GM10248 (cell line): ENCODE data around the gene HES4.

ENCODE experiments used
- CTCF ChIA-PET: fragments of 300-600 bp; sonication (Branson Sonifier 250); formaldehyde crosslinking; extraction: SDS; loops from one replicate; lab custom pipeline; 2021; ENCODE audit warnings: antibody characterized with exemption; lab: Yijun Ruan, JAX
- POLR2A ChIA-PET: fragments of 350-650 bp; sonication (Branson Sonifier 250); formaldehyde crosslinking; extraction: SDS; loops from one replicate; lab custom pipeline; 2020; ENCODE audit warnings: antibody characterized with exemption; lab: Yijun Ruan, JAX
- DNase-seq: peaks from one replicate; pipeline ENCODE4 v3.0.0; 2012; ENCODE audit errors: extremely low spot score
- TF ChIP-seq, protein P1 (sequence below): IDR thresholded peaks from 2 replicates; pipeline ENCODE4 v1.5.1; 2012; ENCODE audit warnings: mild to moderate bottlenecking, low read depth; ENCODE audit errors: extremely low read depth, missing control alignments, control extremely low read depth

HES4 gene

GRCh38 chr1:951364-951763, 48.5 kb downstream of the HES4 start:
- DNase-seq, result no peak
- ChIA-PET CTCF (no interaction called here), POLR2A (no interaction called here)
- TF ChIP-seq, protein P1, sequence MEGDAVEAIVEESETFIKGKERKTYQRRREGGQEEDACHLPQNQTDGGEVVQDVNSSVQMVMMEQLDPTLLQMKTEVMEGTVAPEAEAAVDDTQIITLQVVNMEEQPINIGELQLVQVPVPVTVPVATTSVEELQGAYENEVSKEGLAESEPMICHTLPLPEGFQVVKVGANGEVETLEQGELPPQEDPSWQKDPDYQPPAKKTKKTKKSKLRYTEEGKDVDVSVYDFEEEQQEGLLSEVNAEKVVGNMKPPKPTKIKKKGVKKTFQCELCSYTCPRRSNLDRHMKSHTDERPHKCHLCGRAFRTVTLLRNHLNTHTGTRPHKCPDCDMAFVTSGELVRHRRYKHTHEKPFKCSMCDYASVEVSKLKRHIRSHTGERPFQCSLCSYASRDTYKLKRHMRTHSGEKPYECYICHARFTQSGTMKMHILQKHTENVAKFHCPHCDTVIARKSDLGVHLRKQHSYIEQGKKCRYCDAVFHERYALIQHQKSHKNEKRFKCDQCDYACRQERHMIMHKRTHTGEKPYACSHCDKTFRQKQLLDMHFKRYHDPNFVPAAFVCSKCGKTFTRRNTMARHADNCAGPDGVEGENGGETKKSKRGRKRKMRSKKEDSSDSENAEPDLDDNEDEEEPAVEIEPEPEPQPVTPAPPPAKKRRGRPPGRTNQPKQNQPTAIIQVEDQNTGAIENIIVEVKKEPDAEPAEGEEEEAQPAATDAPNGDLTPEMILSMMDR, result peak; percentile 26

DNA sequence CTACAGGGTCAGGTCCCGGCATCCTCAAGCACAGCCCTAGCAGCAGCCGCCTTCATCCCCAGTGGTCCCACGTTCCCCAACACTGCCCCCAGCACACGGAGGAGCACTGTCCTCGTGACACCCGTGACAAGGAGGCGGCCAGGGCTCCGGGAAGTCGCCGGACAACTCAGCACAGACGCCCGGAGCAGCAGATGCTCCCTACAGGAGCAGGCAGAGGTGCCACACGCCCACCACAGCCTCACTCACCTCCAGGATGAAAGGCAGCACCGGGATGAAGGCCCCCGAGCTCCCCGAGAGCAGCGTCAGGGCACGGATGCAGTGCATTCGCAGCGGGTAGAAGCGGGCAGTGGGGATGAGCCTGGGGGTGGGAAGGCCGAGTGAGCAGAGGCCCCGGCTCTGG, 49.0 kb downstream of the HES4 start:
- DNase-seq, result no peak
- ChIA-PET CTCF (no interaction called here), POLR2A (no interaction called here)
- TF ChIP-seq, protein P1, result no peak

- no peak for DNase-seq
- TF ChIP-seq, protein P1, result no peak
- ChIA-PET POLR2A (no interaction called here), CTCF (no interaction called here)
These were observed 49.6 kb downstream of the HES4 start for GRCh38 chr1:950268-950667.
